IMR-90 (cell line): Measurements from ENCODE around the gene ZBTB45. TPM values are rescaled to one million over a fixed set of nuclear protein-coding genes. Genes with fewer than 3 reads are reported as not detected.

Experiments
- ATAC-seq: fragments of 200-7000 bp; cut with Tn5 transposase; 2 replicates; pipeline ENCODE4 v1.9.1; 2020; ENCODE audit warnings: low read depth, mild to moderate bottlenecking, moderate library complexity
- BruUV-seq: library from RNA; stranded (reverse); fragments of 400-500 nt; replicated peaks from 2 replicates; lab custom pipeline; 2021; lab: Mats Ljungman, UMichigan
- CTCF ChIA-PET: fragments of 300-600 bp; formaldehyde crosslinking; extraction: SDS; loops from one replicate; lab custom pipeline; 2021; ENCODE audit warnings: antibody characterized with exemption; lab: Yijun Ruan, JAX
- POLR2A ChIA-PET: fragments of 300-600 bp; sonication (Branson Sonifier 250); formaldehyde crosslinking; loops from one replicate; lab custom pipeline; 2022; ENCODE audit warnings: antibody characterized with exemption; ENCODE audit not compliant: unreplicated experiment; lab: Charles Lee
- DNase-seq: peaks from one replicate; pipeline ENCODE4 v3.0.0; 2013
- H2AFZ ChIP-seq: replicated peaks from 2 replicates; pipeline ENCODE3; 2013; ENCODE audit warnings: low read length, mild to moderate bottlenecking; ENCODE audit not compliant: poor library complexity
- H2AK5ac ChIP-seq: 2 replicates; pipeline ENCODE4 v1.6.1; 2013; ENCODE audit warnings: low read depth, low read length, inconsistent platforms
- H2AK9ac ChIP-seq: replicated peaks from 2 replicates; pipeline ENCODE3; 2013; ENCODE audit warnings: mild to moderate bottlenecking, low read depth, low read length, moderate library complexity; ENCODE audit not compliant: poor library complexity
- H2BK120ac ChIP-seq: 2 replicates; pipeline ENCODE4 v1.6.1; 2013; ENCODE audit warnings: low read depth, low read length, inconsistent platforms
- H2BK15ac ChIP-seq: 3 replicates; pipeline ENCODE4 v1.6.1; 2013; ENCODE audit warnings: low read depth, low read length, inconsistent platforms
- H2BK20ac ChIP-seq: 2 replicates; pipeline ENCODE4 v1.6.1; 2013; ENCODE audit warnings: low read depth, mild to moderate bottlenecking, inconsistent platforms, low read length, moderate library complexity
- H2BK5ac ChIP-seq: 2 replicates; pipeline ENCODE4 v1.6.1; 2013; ENCODE audit warnings: mild to moderate bottlenecking, low read depth, low read length, inconsistent platforms; ENCODE audit not compliant: poor library complexity, severe bottlenecking
- H3K14ac ChIP-seq: replicated peaks from 2 replicates; pipeline ENCODE4 v1.6.1; 2013; ENCODE audit warnings: low read depth, low read length, inconsistent platforms
- H3K18ac ChIP-seq: 2 replicates; pipeline ENCODE4 v1.6.1; 2013; ENCODE audit warnings: low read depth, low read length, control low read depth
- H3K23ac ChIP-seq: 2 replicates; pipeline ENCODE4 v1.6.1; 2013; ENCODE audit warnings: low read depth, low read length, inconsistent platforms
- H3K27ac ChIP-seq: 2 replicates; pipeline ENCODE4 v1.5.1; 2013; ENCODE audit warnings: mild to moderate bottlenecking, control low read depth, low read length; ENCODE audit not compliant: insufficient read depth
- H3K27me3 ChIP-seq: 2 replicates; pipeline ENCODE4 v1.6.1; 2013; ENCODE audit warnings: low read length; ENCODE audit not compliant: control insufficient read depth, insufficient read depth
- H3K36me3 ChIP-seq: 2 replicates; pipeline ENCODE4 v1.6.1; 2013; ENCODE audit warnings: low read length, mixed read lengths; ENCODE audit not compliant: control insufficient read depth, insufficient read depth
- H3K4ac ChIP-seq: 2 replicates; pipeline ENCODE4 v1.6.1; 2013; ENCODE audit warnings: low read depth, low read length, inconsistent platforms
- H3K4me1 ChIP-seq: 2 replicates; pipeline ENCODE4 v1.6.1; 2013; ENCODE audit warnings: low read length, mixed read lengths; ENCODE audit not compliant: control insufficient read depth, insufficient read depth
- H3K4me2 ChIP-seq: 2 replicates; pipeline ENCODE4 v1.6.1; 2013; ENCODE audit warnings: low read depth, mild to moderate bottlenecking, control low read depth, low read length, moderate library complexity
- H3K4me3 ChIP-seq: 2 replicates; pipeline ENCODE4 v1.5.1; 2013; ENCODE audit warnings: low read depth, mild to moderate bottlenecking, control low read depth, low read length, moderate library complexity; ENCODE audit not compliant: insufficient read depth
- H3K56ac ChIP-seq: 2 replicates; pipeline ENCODE4 v1.6.1; 2013; ENCODE audit warnings: low read length, inconsistent platforms; ENCODE audit not compliant: insufficient read depth; ENCODE audit errors: extremely low read depth
- H3K79me1 ChIP-seq, 2 experiments: 2 replicates each; pipeline ENCODE4 v1.6.1; 2013; ENCODE audit warnings: low read length in 2 of 2, inconsistent platforms in 1 of 2, low read depth in 1 of 2
- H3K9ac ChIP-seq: 2 replicates; pipeline ENCODE4 v1.6.1; 2013; ENCODE audit warnings: low read depth, low read length, control low read depth
- H3K9me1 ChIP-seq: 2 replicates; pipeline ENCODE4 v1.6.1; 2013; ENCODE audit warnings: low read length, inconsistent platforms; ENCODE audit not compliant: insufficient read depth
- H3K9me3 ChIP-seq: 2 replicates; pipeline ENCODE4 v1.6.1; 2013; ENCODE audit warnings: low read length; ENCODE audit not compliant: control insufficient read depth, insufficient read depth
- H4K20me1 ChIP-seq: 2 replicates; pipeline ENCODE4 v1.6.1; 2013; ENCODE audit warnings: low read length, inconsistent platforms; ENCODE audit not compliant: insufficient read depth
- H4K5ac ChIP-seq: 2 replicates; pipeline ENCODE4 v1.6.1; 2013; ENCODE audit warnings: mild to moderate bottlenecking, low read depth, low read length, control low read depth
- H4K8ac ChIP-seq, 2 experiments: 2 replicates each; pipeline ENCODE4 v1.6.1; 2013; ENCODE audit warnings: low read depth in 2 of 2, low read length in 2 of 2, control low read depth in 1 of 2, inconsistent platforms in 1 of 2
- H4K91ac ChIP-seq: 2 replicates; pipeline ENCODE4 v1.6.1; 2013; ENCODE audit warnings: low read depth, low read length, inconsistent platforms; ENCODE audit not compliant: insufficient read depth
- CEBPB ChIP-seq: IDR thresholded peaks from 2 replicates; pipeline ENCODE4 v1.6.1; 2012; ENCODE audit warnings: low read depth, low read length, improper control_type of control experiment
- CHD1 ChIP-seq: IDR thresholded peaks from 2 replicates; pipeline ENCODE4 v1.6.1; 2012; ENCODE audit warnings: low read depth, low read length, improper control_type of control experiment
- CTCF ChIP-seq: conservative IDR thresholded peaks from 2 replicates; pipeline ENCODE4 v1.5.1; 2012; ENCODE audit warnings: mild to moderate bottlenecking, low read depth, low read length, improper control_type of control experiment
- FOS ChIP-seq: fragments of 150-350 bp; IDR thresholded peaks from 2 replicates; pipeline ENCODE4 v1.6.1; 2016; ENCODE audit warnings: low read depth, low read length
- MAZ ChIP-seq: IDR thresholded peaks from 2 replicates; pipeline ENCODE4 v1.6.1; 2012; ENCODE audit warnings: low read depth, mild to moderate bottlenecking, low read length, improper control_type of control experiment, moderate library complexity, borderline replicate concordance
- MXI1 ChIP-seq: IDR thresholded peaks from 2 replicates; pipeline ENCODE4 v1.6.1; 2012; ENCODE audit warnings: low read depth, mild to moderate bottlenecking, low read length, moderate library complexity, borderline replicate concordance
- NFE2L2 ChIP-seq: fragments of 150-350 bp; IDR thresholded peaks from 2 replicates; pipeline ENCODE4 v1.6.1; 2016; ENCODE audit warnings: low read depth, mild to moderate bottlenecking, low read length
- POLR2A ChIP-seq: IDR thresholded peaks from 2 replicates; pipeline ENCODE4 v1.6.1; 2012; ENCODE audit warnings: mild to moderate bottlenecking, low read depth, low read length
- RAD21 ChIP-seq: IDR thresholded peaks from 2 replicates; pipeline ENCODE4 v1.6.1; 2012; ENCODE audit warnings: low read length, improper control_type of control experiment
- RFX5 ChIP-seq: IDR thresholded peaks from 2 replicates; pipeline ENCODE4 v1.8.0; 2012; ENCODE audit warnings: low read depth, mild to moderate bottlenecking, low read length, moderate library complexity
- SMC3 ChIP-seq: fragments of 150-350 bp; IDR thresholded peaks from 2 replicates; pipeline ENCODE4 v1.6.1; 2016; ENCODE audit warnings: low read depth, mild to moderate bottlenecking, antibody characterized with exemption, low read length, moderate library complexity
- WGBS, 2 experiments: methylation state at CpG; one replicate each; pipeline versions ENCODE4 v1.1.5 to v1.1.7; 2013; ENCODE audit warnings: missing lambda C conversion rate in 2 of 2; ENCODE audit not compliant: insufficient read length in 1 of 2; ENCODE audit errors: extremely low coverage in 2 of 2; 5-methylcytosine and 5-hydroxymethylcytosine counted together
- dilution Hi-C: fragments of 300-500 bp; cut with HindIII; formaldehyde crosslinking; loops from one replicate; pipeline ENCODE4 v1.14.3; 2018; ENCODE audit warnings: low sequenced_read_pairs; ENCODE audit not compliant: unreplicated experiment
- in situ Hi-C: fragments of 300-500 bp; cut with MboI; formaldehyde crosslinking; loops from 3 replicates; pipeline ENCODE4 v1.14.3; 2019; ENCODE audit warnings: low sequenced_read_pairs, inconsistent platforms, mixed read lengths
- intact Hi-C: fragments of 100-400 bp; cut with micrococcal nuclease; formaldehyde crosslinking; loops from 2 replicates; pipeline ENCODE4 v1.10.0; 2022
- polyA plus RNA-seq, 3 experiments: library from polyadenylated mRNA; depleted of rRNA; stranded (reverse); fragments of >200 nt; gene quantifications; 2 replicates each; pipeline ENCODE4 v1.2.3, GENCODE V29; 2012; ENCODE audit warnings: low replicate concordance in 1 of 3
- total RNA-seq: library from RNA; depleted of rRNA; stranded (reverse); fragments of >200 nt; gene quantifications from 2 replicates; pipeline ENCODE4 v1.2.3, GENCODE V29; 2012

ZBTB45 gene
- total and polyA plus RNA-seq, 2 of the 4 experiments (the other 2 are of a cell fraction), result 1.4 to 9.7 TPM

GRCh38 chr19:58499021-58499927, 20.3 kb downstream of the ZBTB45 start:
- H3K4me3 ChIP-seq, result peak overlapping the region; percentile 53
- H2BK5ac ChIP-seq, result peak overlapping the region; percentile 15
- H3K27ac ChIP-seq, result peak overlapping the region; percentile 73
- H3K4me2 ChIP-seq, result peak overlapping the region; percentile 90
- ATAC-seq, result peak; percentile 98
- H2BK15ac ChIP-seq, result no peak overlapping the region
- ChIA-PET CTCF (no interaction called here), POLR2A (no interaction called here)
- H3K23ac ChIP-seq, result peak overlapping the region; percentile 14; the same call in 1 of the 2 replicates
- no peaks in the 10 kb centered on the region for H3K36me3 ChIP-seq
- peak overlapping the region; percentile 73 for H4K5ac ChIP-seq
- H3K27me3 ChIP-seq, result no peaks in the 10 kb centered on the region
- H2AK5ac ChIP-seq, result peak overlapping the region; percentile 46; the same call in 1 of the 2 replicates
- H2BK20ac ChIP-seq, result no peak overlapping the region
- BruUV-seq, result no TSS peak
- TF ChIP-seq CEBPB (peak; percentile 15; the same call in 1 of the 2 replicates), SMC3 (peak; percentile 4; the same call in 1 of the 2 replicates), NFE2L2 (no peak), MAZ (peak; percentile 90; the same call in 1 of the 2 replicates), RAD21 (peak; percentile 21; the same call in 1 of the 2 replicates), RFX5 (no peak), POLR2A (peak; percentile 48; the same call in 1 of the 2 replicates), FOS (no peak), MXI1 (0 out of 2 replicates have a peak, but pooled peaks have one; percentile 9), CHD1 (no peak), CTCF (peak; percentile 34)
- H3K79me1 ChIP-seq, result peaks cover 6 to 11% of the 10 kb centered on the region in 2 experiments
- H2BK120ac ChIP-seq, result peak overlapping the region; percentile 7; the same call in 1 of the 2 replicates
- H4K20me1 ChIP-seq, result no peaks in the 10 kb centered on the region
- H2AK9ac ChIP-seq, result peak overlapping the region; percentile 74
- peak overlapping the region; percentile 21; the same call in 1 of the 2 replicates for H3K18ac ChIP-seq
- 0 out of 2 replicates have a peak overlapping the region, but pooled peaks have one; percentile 41 for H3K56ac ChIP-seq
- H3K9ac ChIP-seq, result peak overlapping the region; percentile 79
- peak overlapping the region; percentile 67 for H3K4ac ChIP-seq
- no peaks in the 10 kb centered on the region for H3K9me3 ChIP-seq
- H4K91ac ChIP-seq, result peak overlapping the region; percentile 56
- H3K9me1 ChIP-seq, result peaks cover 14% of the 10 kb centered on the region
- peaks cover 4% of the 10 kb centered on the region; the same call in 1 of the 2 replicates for H3K4me1 ChIP-seq
- H2AFZ ChIP-seq, result peak overlapping the region; percentile 96
- peak; percentile 98 for DNase-seq
- WGBS, 2 experiments, result 0% methylated on average over 31 of the region's 60 CpGs; no CpG with 5 or more reads in 1 of the 2 experiments
- in situ Hi-C loops, result no loop called here
- H4K8ac ChIP-seq, result peak overlapping the region; percentile 91 to 99
- intact Hi-C loops, result loop anchor here (1.0 kb wide), 2 partner anchors 20 to 112 kb away; partner anchors contain the start of genes RPS5 and ZBTB45
- dilution Hi-C loops, result no loop called here
- peak overlapping the region; percentile 53 for H3K14ac ChIP-seq
